IPS-18c (cell line): ENCODE data around the gene CDH13.

Source experiments
- H3K4me3 ChIP-seq: 2 replicates; pipeline ENCODE4 v1.7.0; 2013; ENCODE audit warnings: low read depth, mild to moderate bottlenecking, low read length, moderate library complexity; ENCODE audit not compliant: insufficient read depth
- H3K9me3 ChIP-seq: one replicate; pipeline ENCODE4 v1.6.1; 2013; ENCODE audit warnings: mild to moderate bottlenecking, low read length, moderate library complexity; ENCODE audit not compliant: control insufficient read depth, insufficient read depth

Gene CDH13

GRCh38 chr16:83318390-83318789, 691.6 kb downstream of the CDH13 start:
- Histone ChIP-seq H3K9me3 (no peaks in the 10 kb centered on the region), H3K4me3 (no peak overlapping the region)

GRCh38 chr16:83328936-83329335, 702.2 kb downstream of the CDH13 start:
- no peaks in the 10 kb centered on the region for H3K9me3 ChIP-seq
- H3K4me3 ChIP-seq: no peak overlapping the region

- Histone ChIP-seq H3K9me3 (no peaks in the 10 kb centered on the region), H3K4me3 (no peak overlapping the region)
Observed at GRCh38 chr16:83329441-83329840, 702.7 kb downstream of the CDH13 start.

GRCh38 chr16:83330251-83330650, 703.5 kb downstream of the CDH13 start:
- no peaks in the 10 kb centered on the region for H3K9me3 ChIP-seq
- no peak overlapping the region for H3K4me3 ChIP-seq

GRCh38 chr16:83335076-83335475, 708.3 kb downstream of the CDH13 start:
- Histone ChIP-seq H3K9me3 (no peaks in the 10 kb centered on the region), H3K4me3 (no peak overlapping the region)

- Histone ChIP-seq H3K9me3 (no peaks in the 10 kb centered on the region), H3K4me3 (no peak overlapping the region)
Observed at GRCh38 chr16:83336603-83337002, 709.8 kb downstream of the CDH13 start.

- Histone ChIP-seq H3K9me3 (no peaks in the 10 kb centered on the region), H3K4me3 (no peak overlapping the region)
Observed at GRCh38 chr16:83338138-83338537, 711.4 kb downstream of the CDH13 start.

GRCh38 chr16:83338941-83339340, 712.2 kb downstream of the CDH13 start:
- Histone ChIP-seq H3K9me3 (no peaks in the 10 kb centered on the region), H3K4me3 (no peak overlapping the region)

GRCh38 chr16:83343935-83344366, 717.2 kb downstream of the CDH13 start:
- H3K9me3 ChIP-seq: no peaks in the 10 kb centered on the region
- H3K4me3 ChIP-seq: no peak overlapping the region

- no peak overlapping the region for H3K4me3 ChIP-seq
Observed at GRCh38 chr16:83345846-83346640, 719.3 kb downstream of the CDH13 start.

GRCh38 chr16:83348991-83349390, 722.2 kb downstream of the CDH13 start:
- Histone ChIP-seq H3K9me3 (no peaks in the 10 kb centered on the region), H3K4me3 (no peak overlapping the region)

More at GRCh38 chr16:83345846-83346640, 719.3 kb downstream of the CDH13 start:
- H3K9me3 ChIP-seq: no peaks in the 10 kb centered on the region

- Histone ChIP-seq H3K9me3 (no peaks in the 10 kb centered on the region), H3K4me3 (no peak overlapping the region)
Observed at GRCh38 chr16:83350481-83350880, 723.7 kb downstream of the CDH13 start.

- H3K9me3 ChIP-seq: no peaks in the 10 kb centered on the region
- H3K4me3 ChIP-seq: no peak overlapping the region
Observed at GRCh38 chr16:83351846-83352245, 725.1 kb downstream of the CDH13 start.

GRCh38 chr16:83353241-83353640, 726.5 kb downstream of the CDH13 start:
- Histone ChIP-seq H3K4me3 (no peak overlapping the region), H3K9me3 (no peaks in the 10 kb centered on the region)

GRCh38 chr16:83354015-83354414, 727.2 kb downstream of the CDH13 start:
- Histone ChIP-seq H3K4me3 (no peak overlapping the region), H3K9me3 (no peaks in the 10 kb centered on the region)

GRCh38 chr16:83355570-83356218, 728.9 kb downstream of the CDH13 start:
- Histone ChIP-seq H3K9me3 (no peaks in the 10 kb centered on the region), H3K4me3 (no peak overlapping the region)

- Histone ChIP-seq H3K4me3 (no peak overlapping the region), H3K9me3 (no peaks in the 10 kb centered on the region)
Observed at GRCh38 chr16:83356266-83356665, 729.5 kb downstream of the CDH13 start.

- Histone ChIP-seq H3K9me3 (no peaks in the 10 kb centered on the region), H3K4me3 (no peak overlapping the region)
Observed at GRCh38 chr16:83356986-83357385, 730.2 kb downstream of the CDH13 start.
